Colonic mucosa (tissue), 4 donors: Measurements from ENCODE around the gene SGF29. TPM values are rescaled to one million over a fixed set of nuclear protein-coding genes. Genes with fewer than 3 reads are reported as not detected.
"Not testable (repeated sequence)": the region's sequence is repeated elsewhere in the genome, so short reads cannot be mapped to it uniquely, and the experiment has no call there.

Experiments
- DNase-seq: peaks from one replicate; pipeline ENCODE4 v3.0.0-alpha.2; 2020
- H3K27ac ChIP-seq: fragments of 200-600 bp; one replicate; pipeline ENCODE4 v1.8.0; 2021
- H3K27me3 ChIP-seq: fragments of 200-600 bp; one replicate; pipeline ENCODE4 v1.8.0; 2021
- H3K36me3 ChIP-seq: fragments of 200-600 bp; one replicate; pipeline ENCODE4 v1.8.0; 2021
- H3K4me1 ChIP-seq: fragments of 200-600 bp; one replicate; pipeline ENCODE4 v1.8.0; 2021; ENCODE audit warnings: mild to moderate bottlenecking
- H3K4me3 ChIP-seq: fragments of 200-600 bp; one replicate; pipeline ENCODE4 v1.8.0; 2021
- H3K9ac ChIP-seq, 2 donors: one replicate each; pipeline ENCODE4 v1.7.0; 2013; ENCODE audit warnings: control low read depth in 2 of 2, low read depth in 2 of 2, low read length in 2 of 2
- H3K9me3 ChIP-seq: fragments of 200-600 bp; one replicate; pipeline ENCODE4 v1.8.0; 2021
- CTCF ChIP-seq: fragments of 200-600 bp; IDR thresholded peaks from one replicate; pipeline ENCODE4 v1.8.0; 2022; ENCODE audit warnings: antibody characterized with exemption, mild to moderate bottlenecking
- intact Hi-C: fragments of 100-400 bp; cut with DNase I; formaldehyde crosslinking; loops from one replicate; pipeline ENCODE4 v1.14.1; 2022
- total RNA-seq, 2 donors: library from RNA; stranded (reverse); fragmentation: NEBNext Ultra II Directional in 1 of 2; extraction: Animal tissue kit (Norgen Biotek cat#: 25700) in 1 of 2; gene quantifications; one replicate each; pipeline ENCODE4 v1.2.1, GENCODE V29; 2021
- donor health status: healthy.
- donor health status: DM: no; HTN: no; CAD: no.
- donor health status: DM: no; HTN: no; CAD: no.

The SGF29 gene
- total RNA-seq, 2 donors from 2014 or later, result 17.4 to 19.3 TPM

GRCh38 chr16:28562199-28562598 lies 8.5 kb downstream of the SGF29 start:
- no peak overlapping the region for H3K9ac ChIP-seq
- intact Hi-C loops, result no loop called here
- H3K36me3 ChIP-seq, result no peaks in the 10 kb centered on the region
- H3K4me3 ChIP-seq, result no peak overlapping the region
- TF ChIP-seq CTCF, result no peak
- no peaks in the 10 kb centered on the region for H3K27me3 ChIP-seq
- no peak for DNase-seq
- no peaks in the 10 kb centered on the region for H3K4me1 ChIP-seq
- no peak overlapping the region for H3K27ac ChIP-seq
- no peaks in the 10 kb centered on the region for H3K9me3 ChIP-seq

GRCh38 chr16:28563218-28563617 lies 9.5 kb downstream of the SGF29 start:
- H3K27me3 ChIP-seq, result no peaks in the 10 kb centered on the region
- H3K36me3 ChIP-seq, result no peaks in the 10 kb centered on the region
- no peak overlapping the region for H3K27ac ChIP-seq
- no peak overlapping the region for H3K9ac ChIP-seq
- no peaks in the 10 kb centered on the region for H3K9me3 ChIP-seq
- no peaks in the 10 kb centered on the region for H3K4me1 ChIP-seq
- TF ChIP-seq CTCF, result no peak
- no peak overlapping the region for H3K4me3 ChIP-seq
- intact Hi-C loops, result no loop called here
- DNase-seq, result no peak

- H3K27me3 ChIP-seq, DNase-seq, H3K4me3 ChIP-seq, H3K9ac ChIP-seq, H3K27ac ChIP-seq, H3K9me3 ChIP-seq, H3K36me3 ChIP-seq, intact Hi-C loops, H3K4me1 ChIP-seq: not testable (repeated sequence)
These were observed 12.7 kb downstream of the SGF29 start for GRCh38 chr16:28566233-28566925.

GRCh38 chr16:28567292-28567691 lies 13.6 kb downstream of the SGF29 start:
- no peak overlapping the region for H3K4me3 ChIP-seq
- DNase-seq, result no peak
- intact Hi-C loops, result no loop called here
- no peaks in the 10 kb centered on the region for H3K36me3 ChIP-seq
- H3K9me3 ChIP-seq, result no peaks in the 10 kb centered on the region
- H3K27me3 ChIP-seq, result no peaks in the 10 kb centered on the region
- no peak for TF ChIP-seq CTCF
- H3K27ac ChIP-seq, result no peak overlapping the region
- no peak overlapping the region for H3K9ac ChIP-seq
- H3K4me1 ChIP-seq, result no peaks in the 10 kb centered on the region

- H3K4me3 ChIP-seq, result no peak overlapping the region
- no peak for DNase-seq
- no peaks in the 10 kb centered on the region for H3K4me1 ChIP-seq
- H3K9ac ChIP-seq, result no peak overlapping the region
- H3K27ac ChIP-seq, result no peak overlapping the region
- H3K27me3 ChIP-seq, result no peaks in the 10 kb centered on the region
- no peaks in the 10 kb centered on the region for H3K9me3 ChIP-seq
- no peak for TF ChIP-seq CTCF
- intact Hi-C loops, result no loop called here
- no peaks in the 10 kb centered on the region for H3K36me3 ChIP-seq
These were observed 15.3 kb downstream of the SGF29 start for GRCh38 chr16:28569021-28569420.

- Histone ChIP-seq H3K4me1 (no peaks in the 10 kb centered on the region), H3K9me3 (no peaks in the 10 kb centered on the region), H3K27ac (no peak overlapping the region), H3K27me3 (no peaks in the 10 kb centered on the region), H3K36me3 (no peaks in the 10 kb centered on the region), H3K9ac (no peak overlapping the region), H3K4me3 (no peak overlapping the region)
- intact Hi-C loops, result no loop called here
- TF ChIP-seq CTCF, result no peak
- no peak for DNase-seq
These were observed 16.4 kb downstream of the SGF29 start for GRCh38 chr16:28569968-28570752.
